ENCODE data around the gene DNAAF5. TPM values are rescaled to one million over a fixed set of nuclear protein-coding genes. Genes with fewer than 3 reads are reported as not detected.
A peak's percentile ranks its signal among the peaks of the same experiment; 100 is the strongest.

The DNAAF5 gene
- total RNA-seq (10 to 100 TPM; 18.0 to 30.0 (median 25.3) TPM), polyA plus RNA-seq (10 to 100 TPM; 10.4 to 12.8 TPM)
- long read RNA-seq, donor 1, transcript DNAAF5-201 (13 exons, 3,410 nt) = major isoform, 56 of 81 reads
- long read RNA-seq, donor 1, partial matches to known transcripts = 12 of 81 reads
- long read RNA-seq, donor 1, other reads (novel, unspliced or antisense) = 13 of 81 reads
- long read RNA-seq, donor 2, transcript DNAAF5-201 (13 exons, 3,410 nt) = major isoform, 49 of 80 reads
- long read RNA-seq, donor 2, partial matches to known transcripts = 17 of 80 reads
- long read RNA-seq, donor 2, other reads (novel, unspliced or antisense) = 14 of 80 reads
- long read RNA-seq, donor 3, transcript DNAAF5-201 (13 exons, 3,410 nt) = major isoform, 8 of 24 reads
- long read RNA-seq, donor 3, partial matches to known transcripts = 13 of 24 reads
- long read RNA-seq, donor 3, other reads (novel, unspliced or antisense) = 1 of 24 reads

GRCh38 chr7:726084-726853, at the start of gene DNAAF5:
Gene DNAAF5, plus strand, starts transcription at chr7:726699. Its CDS starts 22 bp downstream, at chr7:726721.
- H3K9me3 ChIP-seq = peaks cover 0 to 7% (median 0%) of the 10 kb centered on the region in 11 donors
- peak in 1 of 9 donors; percentile 8 for TF ChIP-seq CTCF (IDR thresholded peaks at IDR 0.05)
- H3K4me1 ChIP-seq = peaks cover 4 to 36% (median 24%) of the 10 kb centered on the region in 9 donors
- peaks cover 0 to 22% (median 0%) of the 10 kb centered on the region in 9 donors for H3K36me3 ChIP-seq
- 9 to 14% methylated on average over 42 to 56 of the region's 56 CpGs for WGBS, 2 donors
- peak within 1 kb of the TSS; percentile 50 to 96 (median 66) for H3K4me3 ChIP-seq
- no peaks in the 10 kb centered on the region for H3K27me3 ChIP-seq
- peak within 1 kb of the TSS in 9 of 10 donors; percentile 73 to 86 (median 78) for H3K27ac ChIP-seq
- intact Hi-C loops (cut with DNase I) = loop anchor here in 3 of 10 donors (5.0 to 10.0 kb wide), 3 partner anchors 59 to 211 kb away; partner anchors contain the start of gene PDGFA (in 2 of the 3)
- ATAC-seq (peak; percentile 87 to 94 (median 90)), DNase-seq (peak; percentile 87 to 88)

GRCh38 chr7:676972-677385, 49.5 kb upstream of the DNAAF5 start:
- Histone ChIP-seq H3K36me3 (peaks cover 0 to 24% (median 0%) of the 10 kb centered on the region in 9 donors), H3K27me3 (no peaks in the 10 kb centered on the region), H3K4me3 (no peak overlapping the region), H3K27ac (no peak overlapping the region), H3K9me3 (peaks cover 0 to 4% (median 0%) of the 10 kb centered on the region in 11 donors), H3K4me1 (peaks cover 0 to 6% (median 0%) of the 10 kb centered on the region in 9 donors)
- no peak for DNase-seq
- intact Hi-C loops (cut with DNase I) = no loop called here
- TF ChIP-seq CTCF (IDR thresholded peaks at IDR 0.05) = no peak
- ATAC-seq = no peak
- 93 to 98% methylated on average over 21 to 23 of the region's 23 CpGs for WGBS, 2 donors

- no peak for ATAC-seq
- 94 to 97% methylated on average over 25 of the region's 25 CpGs for WGBS, 2 donors
- no peak for DNase-seq
- no peak for TF ChIP-seq CTCF (IDR thresholded peaks at IDR 0.05)
- intact Hi-C loops (cut with DNase I) = no loop called here
- H3K4me1 ChIP-seq = no peaks in the 10 kb centered on the region
- H3K9me3 ChIP-seq = peaks cover 0 to 16% (median 3%) of the 10 kb centered on the region in 11 donors
- H3K27me3 ChIP-seq = no peaks in the 10 kb centered on the region
- H3K27ac ChIP-seq = no peak overlapping the region
- peaks cover 0 to 24% (median 0%) of the 10 kb centered on the region in 9 donors for H3K36me3 ChIP-seq
- no peak overlapping the region for H3K4me3 ChIP-seq
These were observed 45.9 kb upstream of the DNAAF5 start for GRCh38 chr7:680411-681127.

Data from heart right ventricle (tissue), 16 donors.